Colonic mucosa (tissue), 4 donors: ENCODE data around the gene PPM1D. TPM values are rescaled to one million over a fixed set of nuclear protein-coding genes. Genes with fewer than 3 reads are reported as not detected.
"Not testable (repeated sequence)": the region's sequence is repeated elsewhere in the genome, so short reads cannot be mapped to it uniquely, and the experiment has no call there.

Experiments used
- DNase-seq: peaks from one replicate; pipeline ENCODE4 v3.0.0-alpha.2; 2020
- H3K27ac ChIP-seq: fragments of 200-600 bp; one replicate; pipeline ENCODE4 v1.8.0; 2021
- H3K27me3 ChIP-seq: fragments of 200-600 bp; one replicate; pipeline ENCODE4 v1.8.0; 2021
- H3K36me3 ChIP-seq: fragments of 200-600 bp; one replicate; pipeline ENCODE4 v1.8.0; 2021
- H3K4me1 ChIP-seq: fragments of 200-600 bp; one replicate; pipeline ENCODE4 v1.8.0; 2021; ENCODE audit warnings: mild to moderate bottlenecking
- H3K4me3 ChIP-seq: fragments of 200-600 bp; one replicate; pipeline ENCODE4 v1.8.0; 2021
- H3K9ac ChIP-seq, 2 donors: one replicate each; pipeline ENCODE4 v1.7.0; 2013; ENCODE audit warnings: control low read depth in 2 of 2, low read depth in 2 of 2, low read length in 2 of 2
- H3K9me3 ChIP-seq: fragments of 200-600 bp; one replicate; pipeline ENCODE4 v1.8.0; 2021
- intact Hi-C: fragments of 100-400 bp; cut with DNase I; formaldehyde crosslinking; loops from one replicate; pipeline ENCODE4 v1.14.1; 2022
- total RNA-seq, 2 donors: library from RNA; stranded (reverse); fragmentation: NEBNext Ultra II Directional in 1 of 2; extraction: Animal tissue kit (Norgen Biotek cat#: 25700) in 1 of 2; gene quantifications; one replicate each; pipeline ENCODE4 v1.2.1, GENCODE V29; 2021
- TF ChIP-seq, protein P1 (sequence below): fragments of 200-600 bp; IDR thresholded peaks from one replicate; pipeline ENCODE4 v1.8.0; 2022; ENCODE audit warnings: antibody characterized with exemption, mild to moderate bottlenecking
- donor health status: healthy.
- donor health status: DM: no; HTN: no; CAD: no.
- donor health status: DM: no; HTN: no; CAD: no.

Gene PPM1D
- total RNA-seq, 2 donors from 2014 or later: 21.2 to 22.8 TPM

DNA sequence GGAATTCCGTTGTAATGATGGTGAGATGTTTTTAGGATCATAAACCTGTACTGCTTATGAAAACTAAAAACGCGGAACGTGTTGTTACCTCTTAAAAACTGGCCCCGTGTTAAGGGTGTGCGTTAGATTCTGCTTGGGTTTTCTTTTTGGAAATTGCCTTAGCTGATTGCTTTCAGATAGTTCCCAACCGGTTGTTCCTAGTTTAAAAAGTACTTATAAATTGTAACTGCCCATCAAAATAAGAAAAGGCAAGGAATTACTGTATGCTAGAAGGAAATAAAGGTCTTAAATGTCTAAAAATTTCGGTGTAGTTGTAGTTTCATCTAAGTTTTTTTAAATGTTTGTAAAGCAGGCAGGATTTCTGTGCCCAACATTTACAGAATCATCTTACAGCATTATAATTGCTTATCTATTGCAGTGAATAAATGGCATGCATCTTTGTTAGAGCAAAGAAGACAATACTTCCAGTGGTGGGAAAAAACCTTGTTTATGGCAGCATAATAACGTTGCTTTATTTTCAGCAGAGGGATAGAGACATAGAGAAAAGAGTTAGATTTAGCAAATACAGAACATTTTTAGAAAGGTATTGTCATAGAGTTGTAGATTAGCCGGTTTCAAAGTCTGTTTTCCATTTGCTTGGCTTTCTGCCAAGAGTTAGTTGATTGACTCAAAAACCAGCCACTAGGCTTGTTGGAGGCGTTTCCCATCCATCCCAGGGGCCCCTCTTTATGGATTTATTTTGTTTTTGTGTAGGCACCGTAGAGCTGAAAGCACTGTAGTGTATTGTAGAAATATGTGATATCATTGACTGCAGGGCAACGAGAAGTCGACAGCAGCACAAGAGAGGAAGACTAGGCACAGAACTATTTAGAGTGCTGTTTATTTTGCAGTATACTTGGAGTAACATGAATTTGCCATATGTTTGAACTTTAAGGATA lies 1.7 kb downstream of the PPM1D start:
- DNase-seq: peak; percentile 81
- Histone ChIP-seq H3K9me3 (no peaks in the 10 kb centered on the region), H3K27ac (peak overlapping the region; percentile 97), H3K4me3 (peak overlapping the region; percentile 94), H3K27me3 (no peaks in the 10 kb centered on the region), H3K36me3 (no peaks in the 10 kb centered on the region), H3K9ac (peak overlapping the region; percentile 83 to 95), H3K4me1 (no peaks in the 10 kb centered on the region)
- TF ChIP-seq, protein P1, sequence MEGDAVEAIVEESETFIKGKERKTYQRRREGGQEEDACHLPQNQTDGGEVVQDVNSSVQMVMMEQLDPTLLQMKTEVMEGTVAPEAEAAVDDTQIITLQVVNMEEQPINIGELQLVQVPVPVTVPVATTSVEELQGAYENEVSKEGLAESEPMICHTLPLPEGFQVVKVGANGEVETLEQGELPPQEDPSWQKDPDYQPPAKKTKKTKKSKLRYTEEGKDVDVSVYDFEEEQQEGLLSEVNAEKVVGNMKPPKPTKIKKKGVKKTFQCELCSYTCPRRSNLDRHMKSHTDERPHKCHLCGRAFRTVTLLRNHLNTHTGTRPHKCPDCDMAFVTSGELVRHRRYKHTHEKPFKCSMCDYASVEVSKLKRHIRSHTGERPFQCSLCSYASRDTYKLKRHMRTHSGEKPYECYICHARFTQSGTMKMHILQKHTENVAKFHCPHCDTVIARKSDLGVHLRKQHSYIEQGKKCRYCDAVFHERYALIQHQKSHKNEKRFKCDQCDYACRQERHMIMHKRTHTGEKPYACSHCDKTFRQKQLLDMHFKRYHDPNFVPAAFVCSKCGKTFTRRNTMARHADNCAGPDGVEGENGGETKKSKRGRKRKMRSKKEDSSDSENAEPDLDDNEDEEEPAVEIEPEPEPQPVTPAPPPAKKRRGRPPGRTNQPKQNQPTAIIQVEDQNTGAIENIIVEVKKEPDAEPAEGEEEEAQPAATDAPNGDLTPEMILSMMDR: no peak
- intact Hi-C loops: no loop called here

DNA sequence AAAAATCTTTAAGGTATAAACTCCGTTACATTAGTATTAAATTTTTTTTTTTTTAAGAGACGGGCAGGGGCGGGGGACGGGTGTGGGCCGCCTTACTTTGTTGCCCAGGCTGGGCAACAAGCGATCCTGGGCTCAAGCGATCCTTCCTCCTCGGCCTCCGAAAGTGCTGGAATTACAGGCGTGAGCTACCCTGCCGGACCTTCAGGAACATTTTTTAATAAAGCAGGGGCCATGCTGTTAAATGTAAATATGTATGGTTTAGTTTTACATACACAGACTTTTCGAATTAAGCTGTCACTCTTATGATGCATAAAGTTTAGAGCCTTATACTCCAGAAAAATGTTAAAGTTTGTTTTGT lies 2.4 kb downstream of the PPM1D start:
- peak; percentile 26 for DNase-seq
- peak overlapping the region; percentile 94 for H3K4me3 ChIP-seq
- intact Hi-C loops: no loop called here
- no peaks in the 10 kb centered on the region for H3K9me3 ChIP-seq
- H3K4me1 ChIP-seq: no peaks in the 10 kb centered on the region
- peak overlapping the region in 1 of 2 donors; percentile 95 for H3K9ac ChIP-seq
- no peaks in the 10 kb centered on the region for H3K27me3 ChIP-seq
- H3K27ac ChIP-seq: peak overlapping the region; percentile 97
- no peaks in the 10 kb centered on the region for H3K36me3 ChIP-seq
- TF ChIP-seq, protein P1: no peak

DNA sequence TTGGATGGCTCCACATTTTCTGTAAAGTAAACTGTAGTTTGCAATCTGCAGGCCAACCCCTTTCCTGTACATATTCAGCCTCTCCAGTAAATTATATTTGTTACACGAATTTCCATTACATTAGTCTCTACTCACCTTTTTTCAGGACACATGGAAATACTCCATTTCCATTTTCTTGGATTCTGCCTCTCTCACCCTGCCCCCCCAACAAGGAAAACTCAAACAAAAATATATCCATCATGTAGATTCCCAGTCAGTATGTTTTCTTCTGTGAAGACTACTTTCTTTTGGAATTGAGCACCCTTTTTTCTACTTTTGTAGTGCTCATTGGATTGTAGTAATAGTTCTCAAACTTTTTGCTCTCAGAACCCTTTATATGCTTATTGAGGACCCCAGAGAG lies 2.9 kb downstream of the PPM1D start:
- DNase-seq: no peak
- no peaks in the 10 kb centered on the region for H3K4me1 ChIP-seq
- no peaks in the 10 kb centered on the region for H3K27me3 ChIP-seq
- no peaks in the 10 kb centered on the region for H3K9me3 ChIP-seq
- H3K9ac ChIP-seq: no peak overlapping the region
- H3K4me3 ChIP-seq: peak overlapping the region; percentile 94
- H3K36me3 ChIP-seq: no peaks in the 10 kb centered on the region
- intact Hi-C loops: no loop called here
- H3K27ac ChIP-seq: no peak overlapping the region
- TF ChIP-seq, protein P1: no peak

DNA sequence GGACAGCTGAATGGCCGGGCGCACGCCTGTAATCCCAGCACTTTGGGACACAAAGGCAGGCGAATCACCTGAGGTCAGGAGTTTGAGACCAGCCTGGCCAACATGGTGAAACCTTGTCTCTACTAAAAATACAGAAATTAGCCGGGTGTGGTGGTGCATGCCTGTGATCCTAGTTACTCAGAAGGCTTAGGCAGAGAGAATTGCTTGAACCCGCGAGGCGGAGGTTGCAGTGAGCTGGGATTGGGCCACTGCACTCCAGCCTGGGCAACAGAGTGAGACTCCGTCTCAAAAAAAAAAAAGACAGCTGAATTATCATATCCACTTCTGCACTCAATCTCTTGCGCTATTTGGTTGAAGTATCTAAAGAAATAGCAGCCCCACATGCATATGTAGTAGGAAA lies 3.5 kb downstream of the PPM1D start:
- DNase-seq, H3K27ac ChIP-seq, H3K4me3 ChIP-seq, intact Hi-C loops, H3K4me1 ChIP-seq, H3K9ac ChIP-seq, H3K27me3 ChIP-seq, H3K36me3 ChIP-seq, H3K9me3 ChIP-seq: not testable (repeated sequence)

DNA sequence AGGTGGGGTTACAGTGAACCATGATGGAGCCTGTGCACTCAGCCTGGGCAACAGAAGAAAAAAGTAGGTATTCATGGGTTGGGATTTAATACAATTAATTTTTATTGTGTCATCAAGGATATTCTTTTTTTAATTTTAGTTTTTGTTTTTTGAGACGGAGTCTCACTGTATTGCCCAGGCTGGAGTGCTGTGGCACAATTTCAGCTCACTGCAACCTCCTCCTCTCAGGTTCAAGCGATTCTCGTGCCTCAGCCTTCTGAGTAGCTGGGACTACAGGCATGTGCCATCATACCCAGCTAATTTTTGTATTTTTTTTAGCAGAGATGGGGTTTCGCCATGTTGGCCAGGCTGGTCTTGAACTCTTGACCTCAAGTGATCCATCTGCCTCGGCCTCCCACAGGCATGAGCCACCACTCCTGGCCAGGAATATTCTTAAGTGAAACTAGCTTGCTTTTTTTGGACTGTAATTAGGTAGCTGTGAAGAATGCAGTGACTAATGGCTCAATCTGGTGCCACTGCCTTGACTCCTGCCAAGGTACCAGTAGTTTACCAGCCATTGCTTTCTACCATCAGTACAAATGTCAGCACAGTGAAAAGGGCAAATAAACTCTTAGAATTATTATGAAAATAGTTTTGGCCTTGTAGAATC lies 4.8 kb downstream of the PPM1D start:
- Histone ChIP-seq H3K36me3 (no peaks in the 10 kb centered on the region), H3K27me3 (no peaks in the 10 kb centered on the region), H3K27ac (no peak overlapping the region), H3K4me3 (no peak overlapping the region), H3K9ac (no peak overlapping the region), H3K9me3 (no peaks in the 10 kb centered on the region), H3K4me1 (no peaks in the 10 kb centered on the region)
- DNase-seq: no peak
- intact Hi-C loops: no loop called here
- TF ChIP-seq, protein P1: no peak

DNA sequence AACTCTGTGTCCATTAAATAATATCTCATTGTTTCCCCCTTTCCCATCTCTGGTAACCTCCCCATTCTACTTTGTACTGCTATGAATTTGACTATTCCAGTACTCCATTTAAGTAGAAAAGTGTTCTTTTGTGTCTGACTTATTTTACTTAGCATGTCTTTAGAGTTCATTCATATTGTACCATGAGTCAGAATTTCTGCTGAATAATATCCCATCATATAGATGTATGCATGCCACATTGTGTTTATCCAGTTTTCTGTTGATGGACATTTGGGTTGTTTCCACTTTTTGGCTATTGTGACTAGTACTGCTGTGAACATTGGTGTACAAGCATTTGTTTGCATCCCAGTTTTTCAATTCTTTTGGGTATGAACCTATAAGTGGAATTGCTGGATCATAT lies 6.0 kb downstream of the PPM1D start:
- no peak overlapping the region for H3K27ac ChIP-seq
- no peak overlapping the region for H3K9ac ChIP-seq
- no peaks in the 10 kb centered on the region for H3K27me3 ChIP-seq
- intact Hi-C loops: no loop called here
- H3K4me3 ChIP-seq: no peak overlapping the region
- H3K36me3 ChIP-seq: no peaks in the 10 kb centered on the region
- no peaks in the 10 kb centered on the region for H3K4me1 ChIP-seq
- DNase-seq: no peak
- H3K9me3 ChIP-seq: no peaks in the 10 kb centered on the region
- TF ChIP-seq, protein P1: no peak
